Measurements from ENCODE around the gene SLC6A19.
"Not testable (repeated sequence)": the region's sequence is repeated elsewhere in the genome, so short reads cannot be mapped to it uniquely, and the experiment has no call there.

Gene SLC6A19

DNA sequence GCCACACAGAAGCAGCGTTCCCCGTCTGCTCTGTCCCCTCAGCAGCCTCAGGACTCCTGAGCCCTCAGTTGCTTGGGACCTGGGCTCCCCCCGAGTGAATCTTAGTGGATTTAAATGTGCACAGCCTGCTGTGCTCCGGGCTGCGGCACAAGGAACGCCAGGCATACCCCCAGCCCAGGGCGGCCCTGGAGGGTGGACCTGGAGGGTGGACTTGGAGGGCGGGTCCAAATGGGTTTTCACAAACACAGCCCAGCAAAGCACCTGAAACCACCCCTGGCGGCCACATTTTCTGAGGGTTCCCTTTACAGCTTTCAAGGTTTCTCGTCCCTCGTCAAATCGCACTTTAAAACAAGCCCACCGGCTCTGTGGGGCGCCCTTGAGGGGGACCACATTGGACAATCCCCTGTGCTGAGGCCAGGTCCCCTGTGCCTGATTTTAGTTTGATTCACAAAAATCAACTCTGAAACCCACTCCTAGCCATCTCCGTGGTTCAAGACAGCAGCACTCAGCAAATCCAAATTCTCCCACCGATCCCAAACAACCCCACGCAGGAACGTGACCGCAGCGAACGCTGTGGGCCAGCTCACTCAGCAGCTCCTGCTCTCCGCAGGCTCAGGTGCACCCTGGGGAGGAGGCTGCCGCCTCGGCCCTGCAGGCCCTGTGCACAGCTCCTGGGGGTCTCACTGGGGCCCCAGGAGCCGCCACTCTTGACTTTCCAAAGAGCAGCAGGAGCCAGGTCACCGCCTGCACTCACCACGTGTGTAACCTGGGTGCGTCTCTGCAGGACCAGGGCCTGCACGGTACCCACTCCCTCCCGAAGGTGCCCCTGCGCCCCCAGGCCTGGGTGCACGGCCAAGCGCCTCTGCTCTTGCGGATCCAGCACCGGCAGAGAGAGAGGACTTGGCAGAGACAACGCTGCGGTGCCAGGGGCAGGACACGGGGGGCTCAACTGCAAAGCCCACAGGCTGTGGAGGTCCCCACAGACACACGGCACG lies 64.4 kb downstream of the SLC6A19 start:
- no peak for DNase-seq (ENCODE audit: low spot score)

DNA sequence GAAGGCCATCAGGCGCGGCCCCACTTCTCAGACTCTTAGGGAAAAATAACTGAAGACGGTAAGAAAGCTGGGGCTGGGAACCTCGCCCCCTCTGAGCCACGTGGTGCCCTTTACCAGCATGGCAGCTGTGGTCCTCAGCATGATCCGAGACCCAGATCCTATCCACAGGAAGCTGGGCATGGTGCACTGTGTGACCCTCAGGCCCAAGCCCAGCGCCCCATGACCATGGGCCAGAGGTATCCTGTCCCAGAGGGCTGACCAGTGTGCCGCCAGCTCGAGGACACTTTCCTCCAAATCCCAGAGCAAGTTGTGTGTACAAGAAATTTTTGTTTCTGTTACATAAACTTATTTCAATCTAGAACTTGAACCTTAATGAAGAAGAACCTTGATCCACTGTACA lies 65.4 kb downstream of the SLC6A19 start:
- DNase-seq (ENCODE audit: low spot score), result no peak

DNA sequence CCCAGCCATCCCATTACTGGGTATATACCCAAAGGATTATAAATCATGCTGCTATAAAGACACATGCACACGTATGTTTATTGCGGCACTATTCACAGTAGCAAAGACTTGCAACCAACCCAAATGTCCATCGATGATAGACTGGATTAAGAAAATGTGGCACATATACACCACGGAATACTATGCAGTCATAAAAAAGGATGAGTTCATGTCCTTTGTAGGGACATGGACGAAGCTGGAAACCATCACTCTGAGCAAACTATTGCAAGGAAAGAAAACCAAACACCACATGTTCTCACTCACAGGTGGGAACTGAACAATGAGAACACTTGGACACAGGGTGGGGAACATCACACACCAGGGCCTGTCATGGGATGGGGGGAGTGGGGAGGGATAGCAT lies 66.1 kb downstream of the SLC6A19 start:
- DNase-seq (ENCODE audit: low spot score), result not testable (repeated sequence)

DNA sequence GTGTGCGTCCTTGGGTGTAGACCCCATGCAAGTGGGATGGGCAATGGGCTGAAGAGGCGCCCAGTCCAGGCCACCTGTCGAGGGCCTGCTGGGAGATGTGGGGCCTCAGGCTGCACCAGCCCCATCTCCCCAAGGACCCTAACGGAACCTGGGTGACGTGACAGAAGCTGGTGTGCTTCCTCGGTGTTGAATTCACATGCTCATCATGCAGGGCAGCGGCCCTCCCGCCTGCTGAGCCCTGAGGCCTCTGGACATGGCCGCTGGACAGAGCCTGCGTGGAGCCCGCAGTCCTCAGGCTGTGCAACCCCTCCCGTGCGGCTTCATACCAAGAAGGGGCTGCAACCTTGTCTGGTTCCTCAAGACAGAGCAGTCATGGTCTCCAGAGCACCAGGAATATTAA lies 66.7 kb downstream of the SLC6A19 start:
- no peak for DNase-seq (ENCODE audit: low spot score)

DNA sequence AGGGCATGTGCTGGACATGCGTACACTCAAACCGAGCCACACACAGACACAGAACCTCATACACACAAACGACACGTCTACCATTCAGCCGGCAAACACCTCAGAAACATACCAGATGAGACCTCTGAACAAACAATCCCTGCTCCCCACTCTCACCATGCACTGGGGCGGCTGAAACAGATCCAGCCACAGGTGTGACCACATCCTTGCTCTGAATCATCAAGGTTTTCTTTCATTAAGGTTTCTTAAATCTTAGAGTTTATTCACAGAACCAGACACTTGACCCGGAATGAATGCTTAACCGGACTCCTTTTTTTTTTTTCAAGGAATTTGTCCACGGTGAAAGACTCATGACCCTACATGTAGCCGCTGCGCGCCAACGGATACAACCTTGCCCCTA lies 67.3 kb downstream of the SLC6A19 start:
- no peak for DNase-seq (ENCODE audit: low spot score)

DNA sequence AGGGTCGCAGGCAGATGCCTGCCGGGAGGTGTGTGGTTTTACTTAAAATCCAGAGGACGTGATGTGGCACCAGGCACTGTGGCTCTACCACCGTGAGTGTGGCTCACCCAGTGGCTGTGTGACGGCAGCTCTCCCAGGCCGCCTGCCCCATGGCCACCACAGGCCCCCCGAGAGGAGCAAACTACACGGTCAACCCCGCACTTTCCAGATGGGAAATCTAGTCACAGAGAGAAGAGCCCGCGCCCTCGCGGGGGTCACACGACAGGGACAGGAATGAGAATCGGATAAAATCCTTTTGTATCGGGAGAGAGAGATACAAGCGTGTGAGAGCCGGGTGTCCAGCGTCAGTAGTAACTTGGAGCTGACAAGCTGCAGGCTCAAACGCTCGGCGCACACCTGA lies 69.0 kb downstream of the SLC6A19 start:
- no peak for DNase-seq (ENCODE audit: low spot score)

DNA sequence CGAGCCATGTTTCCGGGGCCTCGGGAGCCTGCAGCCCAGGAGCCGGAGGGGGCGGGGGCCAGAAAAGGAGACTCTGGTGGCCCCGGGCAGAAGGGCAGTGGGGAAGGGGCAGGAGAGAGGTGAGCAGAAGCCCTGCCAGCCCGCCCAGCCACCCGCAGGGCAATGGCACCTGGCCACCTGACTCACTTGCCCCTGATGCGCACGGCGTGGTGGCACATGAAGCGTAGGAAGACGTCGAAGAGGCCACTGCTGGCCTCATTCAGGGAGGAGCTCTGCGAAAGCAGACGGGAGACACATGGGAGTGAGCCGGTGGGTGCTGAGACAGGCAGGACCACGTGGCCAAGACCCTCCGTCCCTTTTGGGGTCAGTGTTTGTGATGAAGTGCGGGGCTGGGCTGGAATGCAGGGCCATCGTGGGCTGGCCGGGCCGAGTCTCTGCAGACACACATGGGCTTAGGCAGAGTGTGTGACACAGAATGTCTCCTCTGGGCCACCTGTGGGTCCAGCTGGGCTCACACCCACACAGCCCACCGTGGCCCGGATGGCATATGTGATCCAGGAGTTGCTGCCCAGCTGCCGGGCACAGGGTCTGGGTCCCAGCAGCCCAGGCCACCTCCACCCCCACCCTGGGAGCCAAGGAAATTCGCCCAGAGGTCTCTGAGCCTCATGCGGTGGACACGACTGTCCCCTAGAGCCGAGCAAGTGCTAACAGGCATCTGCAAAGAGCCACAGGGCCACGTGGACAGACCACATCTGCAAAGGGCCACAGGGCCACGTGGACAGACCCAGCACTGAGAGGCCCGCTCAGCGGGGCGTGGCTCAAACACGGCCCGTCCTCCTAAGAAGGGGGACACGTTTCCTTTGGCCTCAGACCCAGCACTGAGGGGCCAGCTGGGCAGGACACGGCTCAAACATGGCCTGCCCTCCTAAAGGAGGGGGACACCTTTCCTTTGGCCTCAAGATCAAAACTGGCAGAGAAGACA lies 69.8 kb downstream of the SLC6A19 start:
- no peak for DNase-seq (ENCODE audit: low spot score)

DNA sequence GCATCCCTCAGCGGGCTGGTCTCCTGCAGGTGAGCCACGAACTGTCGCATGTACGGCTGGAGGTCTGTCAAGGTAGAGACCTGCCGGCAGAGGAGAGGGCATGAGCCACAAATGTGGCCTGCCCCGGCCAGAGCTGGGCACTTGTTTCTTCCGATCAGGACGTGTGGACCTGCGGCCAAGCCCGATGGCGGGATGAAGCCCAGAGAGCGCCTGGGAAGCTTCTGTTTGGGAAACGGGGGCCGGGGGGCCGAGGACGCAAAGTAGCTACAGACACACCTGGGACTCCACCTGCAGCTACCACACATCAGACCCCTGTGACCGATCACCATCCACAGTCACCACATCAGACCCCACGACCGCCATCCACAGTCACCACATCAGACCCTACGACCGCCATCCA lies 70.8 kb downstream of the SLC6A19 start:
- DNase-seq (ENCODE audit: low spot score), result no peak

DNA sequence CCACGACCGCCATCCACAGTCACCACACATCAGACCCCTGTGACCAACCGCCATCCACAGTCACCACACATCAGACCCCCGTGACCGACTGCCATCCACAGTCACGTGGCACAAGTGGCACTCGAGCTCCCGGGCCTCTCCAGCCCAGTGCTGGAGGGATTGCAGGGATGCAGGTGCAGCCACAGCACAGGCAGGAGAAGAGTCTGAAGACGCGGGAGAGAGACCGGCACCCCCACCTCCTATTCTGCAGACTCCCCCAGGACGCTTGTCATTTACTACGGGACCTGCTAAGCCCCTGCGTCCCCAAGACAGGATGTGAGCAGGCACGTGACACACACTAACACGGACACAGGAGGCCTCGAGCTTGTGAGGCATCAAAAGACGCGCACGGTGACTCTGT lies 72.3 kb downstream of the SLC6A19 start:
- no peak for DNase-seq (ENCODE audit: low spot score)

DNA sequence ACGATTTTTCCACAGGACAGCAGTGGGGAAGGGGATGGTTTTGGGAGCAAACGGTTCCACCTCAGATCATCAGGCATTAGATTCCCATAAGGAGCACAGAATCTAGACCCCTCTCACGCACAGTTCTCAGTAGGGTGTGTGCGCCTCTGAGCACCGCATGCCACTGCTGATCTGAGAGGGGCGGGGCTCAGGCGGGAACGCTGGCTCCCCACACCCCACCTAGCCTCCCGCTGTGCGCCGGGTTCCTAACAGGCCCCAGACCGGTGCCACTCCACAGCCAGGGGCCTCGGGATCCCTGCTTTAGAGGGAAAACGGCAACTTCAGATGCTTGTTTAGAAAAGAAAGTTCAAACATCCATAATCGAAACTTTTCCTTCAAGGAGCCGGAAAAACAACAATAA lies 73.1 kb downstream of the SLC6A19 start:
- DNase-seq (ENCODE audit: low spot score), result no peak
